K562 (cell line): ENCODE data around the gene NELL1.

ENCODE experiments used
- CBFB ChIP-seq: sonication (generic); formaldehyde crosslinking; IDR thresholded peaks from 2 replicates; pipeline ENCODE4 v1.4.0; 2020; ENCODE audit warnings: mild to moderate bottlenecking, missing genetic modification reagents
- CTCF ChIP-seq, 3 experiments: IDR thresholded peaks in 2 of 3; conservative IDR thresholded peaks in 1 of 3; 2 replicates each; pipeline ENCODE4 v1.5.1; 2011 to 2012; ENCODE audit warnings: low read length in 3 of 3, mild to moderate bottlenecking in 3 of 3, control low read depth in 2 of 3, improper control_type of control experiment in 1 of 3, inconsistent platforms in 1 of 3, low read depth in 1 of 3, mixed read lengths in 1 of 3, moderate library complexity in 1 of 3; ENCODE audit not compliant: insufficient read depth in 2 of 3
- DPF2 ChIP-seq: fragments of 450-650 bp; IDR thresholded peaks from 2 replicates; pipeline ENCODE4 v1.6.1; 2016
- FOSL1 ChIP-seq: fragments of 200-800 bp; sonication (Bioruptor generic); conservative IDR thresholded peaks from 2 replicates; pipeline ENCODE4 v1.6.1; 2016; ENCODE audit warnings: missing genetic modification characterization, missing compliant biosample characterization
- HMG20B ChIP-seq: fragments of 250-450 bp; sonication (Bioruptor Pico); IDR thresholded peaks from 2 replicates; pipeline ENCODE4 v1.5.0; 2021; ENCODE audit warnings: mild to moderate bottlenecking
- RREB1 ChIP-seq: fragments of 250-450 bp; sonication (Bioruptor Pico); IDR thresholded peaks from 2 replicates; pipeline ENCODE4 v1.4.0; 2020
- SNRNP70 ChIP-seq: fragments of 200-400 bp; formaldehyde crosslinking; optimal IDR thresholded peaks from 2 replicates; pipeline ENCODE3; 2017; ENCODE audit warnings: low read depth, low read length
- TF ChIP-seq, protein P1 (sequence below): fragments of 450-650 bp; formaldehyde crosslinking; IDR thresholded peaks from 2 replicates; pipeline ENCODE4 v1.4.0; 2020; ENCODE audit warnings: mild to moderate bottlenecking, moderate library complexity
- TF ChIP-seq, protein P2 (sequence below), 2 experiments: fragments of 200-800 bp in 1 of 2; sonication (Bioruptor generic) in 1 of 2; sonication (generic) in 1 of 2; formaldehyde crosslinking in 1 of 2; IDR thresholded peaks in 1 of 2; conservative IDR thresholded peaks in 1 of 2; 2 replicates each; pipeline versions ENCODE4 v1.5.0 to v1.6.1; 2016 to 2020; ENCODE audit warnings: missing compliant biosample characterization in 1 of 2, missing genetic modification characterization in 1 of 2, missing genetic modification reagents in 1 of 2

GRCh38 chr11:21401496-21401895 is 732.1 kb downstream of the NELL1 start:
- TF ChIP-seq DPF2 (no peak), FOSL1 (tag) (no peak), HMG20B (CRISPR knock-in tag) (no peak), SNRNP70 (no peak), RREB1 (CRISPR knock-in tag) (no peak), CBFB (CRISPR knock-in tag) (no peak), CTCF (IDR thresholded peaks at IDR 0.05 in 2 of 3, conservative IDR thresholded peaks at IDR 0.05 in 1 of 3; ENCODE audit: insufficient read depth in 2 of 3, low read depth in 1 of 3, low read length in 3 of 3) (no peak)
- TF ChIP-seq, protein P1, sequence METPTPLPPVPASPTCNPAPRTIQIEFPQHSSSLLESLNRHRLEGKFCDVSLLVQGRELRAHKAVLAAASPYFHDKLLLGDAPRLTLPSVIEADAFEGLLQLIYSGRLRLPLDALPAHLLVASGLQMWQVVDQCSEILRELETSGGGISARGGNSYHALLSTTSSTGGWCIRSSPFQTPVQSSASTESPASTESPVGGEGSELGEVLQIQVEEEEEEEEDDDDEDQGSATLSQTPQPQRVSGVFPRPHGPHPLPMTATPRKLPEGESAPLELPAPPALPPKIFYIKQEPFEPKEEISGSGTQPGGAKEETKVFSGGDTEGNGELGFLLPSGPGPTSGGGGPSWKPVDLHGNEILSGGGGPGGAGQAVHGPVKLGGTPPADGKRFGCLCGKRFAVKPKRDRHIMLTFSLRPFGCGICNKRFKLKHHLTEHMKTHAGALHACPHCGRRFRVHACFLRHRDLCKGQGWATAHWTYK (CRISPR knock-in tag), result no peak
- TF ChIP-seq, protein P2, sequence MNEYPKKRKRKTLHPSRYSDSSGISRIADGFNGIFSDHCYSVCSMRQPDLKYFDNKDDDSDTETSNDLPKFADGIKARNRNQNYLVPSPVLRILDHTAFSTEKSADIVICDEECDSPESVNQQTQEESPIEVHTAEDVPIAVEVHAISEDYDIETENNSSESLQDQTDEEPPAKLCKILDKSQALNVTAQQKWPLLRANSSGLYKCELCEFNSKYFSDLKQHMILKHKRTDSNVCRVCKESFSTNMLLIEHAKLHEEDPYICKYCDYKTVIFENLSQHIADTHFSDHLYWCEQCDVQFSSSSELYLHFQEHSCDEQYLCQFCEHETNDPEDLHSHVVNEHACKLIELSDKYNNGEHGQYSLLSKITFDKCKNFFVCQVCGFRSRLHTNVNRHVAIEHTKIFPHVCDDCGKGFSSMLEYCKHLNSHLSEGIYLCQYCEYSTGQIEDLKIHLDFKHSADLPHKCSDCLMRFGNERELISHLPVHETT (CRISPR knock-in tag; conservative IDR thresholded peaks at IDR 0.05 in 1 of 2, IDR thresholded peaks at IDR 0.05 in 1 of 2), result no peak
